ENCODE measurements around the gene SUDS3. TPM values are rescaled to one million over a fixed set of nuclear protein-coding genes. Genes with fewer than 3 reads are reported as not detected.

Gene SUDS3
- total RNA-seq, 1 donor from 2014 or later: 23.4 TPM

GRCh38 chr12:118425364-118425763, 49.0 kb downstream of the SUDS3 start:
- H3K9me3 Mint-ChIP-seq (ENCODE audit: low read depth): peaks cover 3% of the 10 kb centered on the region

GRCh38 chr12:118427819-118428218, 51.5 kb downstream of the SUDS3 start:
- Mint-ChIP-seq H3K4me1 (ENCODE audit: low read depth) (no peaks in the 10 kb centered on the region), H3K4me3 (ENCODE audit: unreplicated experiment) (no peak overlapping the region), H3K27ac (ENCODE audit: unreplicated experiment) (no peak overlapping the region), H3K36me3 (ENCODE audit: low read depth) (no peaks in the 10 kb centered on the region), H3K27me3 (ENCODE audit: low read depth) (no peaks in the 10 kb centered on the region), H3K9me3 (ENCODE audit: low read depth) (peaks cover 3% of the 10 kb centered on the region)
- no peak for TF ChIP-seq CTCF (IDR thresholded peaks at IDR 0.05)
- no peak for DNase-seq (ENCODE audit: low spot score)

More at GRCh38 chr12:118425364-118425763, 49.0 kb downstream of the SUDS3 start:
- Mint-ChIP-seq H3K27ac (ENCODE audit: unreplicated experiment) (no peak overlapping the region), H3K4me1 (ENCODE audit: low read depth) (no peaks in the 10 kb centered on the region), H3K27me3 (ENCODE audit: low read depth) (no peaks in the 10 kb centered on the region), H3K36me3 (ENCODE audit: low read depth) (no peaks in the 10 kb centered on the region), H3K4me3 (ENCODE audit: unreplicated experiment) (no peak overlapping the region)
- no peak for TF ChIP-seq CTCF (IDR thresholded peaks at IDR 0.05)
- no peak for DNase-seq (ENCODE audit: low spot score)

- Mint-ChIP-seq H3K36me3 (ENCODE audit: low read depth) (no peaks in the 10 kb centered on the region), H3K4me1 (ENCODE audit: low read depth) (no peaks in the 10 kb centered on the region), H3K4me3 (ENCODE audit: unreplicated experiment) (no peak overlapping the region), H3K27ac (ENCODE audit: unreplicated experiment) (no peak overlapping the region), H3K9me3 (ENCODE audit: low read depth) (peaks cover 3% of the 10 kb centered on the region), H3K27me3 (ENCODE audit: low read depth) (no peaks in the 10 kb centered on the region)
- no peak for TF ChIP-seq CTCF (IDR thresholded peaks at IDR 0.05)
- no peak for DNase-seq (ENCODE audit: low spot score)
Measured at GRCh38 chr12:118428643-118429042, 52.3 kb downstream of the SUDS3 start.

GRCh38 chr12:118429688-118430383, 53.5 kb downstream of the SUDS3 start:
- TF ChIP-seq CTCF (IDR thresholded peaks at IDR 0.05): no peak
- Mint-ChIP-seq H3K27me3 (ENCODE audit: low read depth) (no peaks in the 10 kb centered on the region), H3K27ac (ENCODE audit: unreplicated experiment) (no peak overlapping the region), H3K9me3 (ENCODE audit: low read depth) (peaks cover 3% of the 10 kb centered on the region), H3K4me3 (ENCODE audit: unreplicated experiment) (no peak overlapping the region), H3K36me3 (ENCODE audit: low read depth) (no peaks in the 10 kb centered on the region), H3K4me1 (ENCODE audit: low read depth) (no peaks in the 10 kb centered on the region)
- DNase-seq (ENCODE audit: low spot score): no peak

GRCh38 chr12:118430516-118430915, 54.2 kb downstream of the SUDS3 start:
- Mint-ChIP-seq H3K4me3 (ENCODE audit: unreplicated experiment) (no peak overlapping the region), H3K4me1 (ENCODE audit: low read depth) (no peaks in the 10 kb centered on the region), H3K27ac (ENCODE audit: unreplicated experiment) (no peak overlapping the region), H3K9me3 (ENCODE audit: low read depth) (peaks cover 3% of the 10 kb centered on the region), H3K36me3 (ENCODE audit: low read depth) (no peaks in the 10 kb centered on the region), H3K27me3 (ENCODE audit: low read depth) (no peaks in the 10 kb centered on the region)
- no peak for TF ChIP-seq CTCF (IDR thresholded peaks at IDR 0.05)
- no peak for DNase-seq (ENCODE audit: low spot score)

Data from chondrocyte (in vitro differentiated cells).